Mammary epithelial cell (primary cell): ENCODE measurements around the gene RAI14.

Experiments used
- CTCF ChIP-seq, 2 donors: IDR thresholded peaks in 1 of 2; conservative IDR thresholded peaks in 1 of 2; 2 replicates each; pipeline ENCODE4 v1.5.1; 2011 to 2012; ENCODE audit warnings: inconsistent platforms in 2 of 2, low read length in 2 of 2, mild to moderate bottlenecking in 2 of 2, control low read depth in 1 of 2, low read depth in 1 of 2; ENCODE audit not compliant: insufficient read depth in 1 of 2; ENCODE audit errors: extremely low read depth in 1 of 2
- EZH2 ChIP-seq: IDR thresholded peaks from 2 replicates; pipeline ENCODE4 v1.6.1; 2012; ENCODE audit warnings: low read length, inconsistent platforms, borderline replicate concordance

- TF ChIP-seq EZH2 = no peak
- no peak for TF ChIP-seq CTCF (conservative IDR thresholded peaks at IDR 0.05 in 1 of 2, IDR thresholded peaks at IDR 0.05 in 1 of 2; ENCODE audit: extremely low read depth in 1 of 2, insufficient read depth in 1 of 2, low read depth in 1 of 2, low read length in 2 of 2)
Observed at GRCh38 chr5:34854459-34855174, 198.5 kb downstream of the RAI14 start.
